Peyer's patch (tissue), 4 donors: Measurements from ENCODE around the gene SUCLG1. TPM values are rescaled to one million over a fixed set of nuclear protein-coding genes. Genes with fewer than 3 reads are reported as not detected.

Experiments used
- DNase-seq, 3 donors: peaks; one replicate each; pipeline ENCODE4 v3.0.0-alpha.2; 2017 to 2019
- H3K27ac ChIP-seq, 4 donors: fragments of 200-600 bp; sonication (generic); one replicate each; pipeline ENCODE4 v1.5.1; 2016 to 2019
- H3K27me3 ChIP-seq, 2 donors: fragments of 200-600 bp; sonication (generic); one replicate each; pipeline ENCODE4 v1.5.1; 2019
- H3K36me3 ChIP-seq, 3 donors: fragments of 200-600 bp; sonication (generic); one replicate each; pipeline ENCODE4 v1.5.1; 2016 to 2019
- H3K4me1 ChIP-seq, 4 donors: fragments of 200-600 bp; sonication (generic); one replicate each; pipeline ENCODE4 v1.5.1; 2016 to 2019
- H3K4me3 ChIP-seq, 4 donors: fragments of 200-600 bp; sonication (generic); 1 replicate in 3 of 4; 2 replicates in 1 of 4; pipeline ENCODE4 v1.5.1; 2016 to 2019; ENCODE audit warnings: mild to moderate bottlenecking in 1 of 4
- H3K9me3 ChIP-seq, 4 donors: fragments of 200-600 bp; sonication (generic); one replicate each; pipeline ENCODE4 v1.5.1; 2016 to 2019; ENCODE audit warnings: mild to moderate bottlenecking in 1 of 4
- CTCF ChIP-seq, 6 experiments: fragments of 450-650 bp in 4 of 6; fragments of 200-600 bp in 2 of 6; sonication (generic) in 1 of 6; IDR thresholded peaks; one replicate each; pipeline ENCODE4 v1.5.1; 2017 to 2019; ENCODE audit warnings: antibody characterized with exemption in 6 of 6, mild to moderate bottlenecking in 3 of 6, moderate library complexity in 1 of 6
- POLR2A ChIP-seq, 2 donors: fragments of 450-650 bp; IDR thresholded peaks; one replicate each; pipeline ENCODE4 v1.5.1; 2017; ENCODE audit warnings: antibody characterized with exemption in 2 of 2, mild to moderate bottlenecking in 2 of 2, moderate library complexity in 2 of 2
- total RNA-seq, 4 donors: library from RNA; depleted of rRNA; stranded (reverse); fragments of >200 nt; gene quantifications; one replicate each; pipeline ENCODE4 v1.1.0, GENCODE V29; 2016

The SUCLG1 gene
- total RNA-seq, 4 donors from 2014 or later = 83.3 to 386 (median 242) TPM

GRCh38 chr2:84394628-84395027 lies 64.5 kb downstream of the SUCLG1 start:
- Histone ChIP-seq H3K27ac (no peak overlapping the region), H3K36me3 (no peaks in the 10 kb centered on the region), H3K27me3 (no peaks in the 10 kb centered on the region), H3K4me1 (no peaks in the 10 kb centered on the region), H3K9me3 (no peaks in the 10 kb centered on the region), H3K4me3 (no peak overlapping the region)
- no peak for TF ChIP-seq CTCF (IDR thresholded peaks at IDR 0.05)
- TF ChIP-seq POLR2A (IDR thresholded peaks at IDR 0.05) = no peak
- no peak for DNase-seq

- no peak overlapping the region for H3K4me3 ChIP-seq
- DNase-seq = no peak
- H3K27ac ChIP-seq = no peak overlapping the region
- H3K36me3 ChIP-seq = no peaks in the 10 kb centered on the region
- no peaks in the 10 kb centered on the region for H3K9me3 ChIP-seq
- TF ChIP-seq POLR2A (IDR thresholded peaks at IDR 0.05) (no peak), CTCF (IDR thresholded peaks at IDR 0.05) (no peak)
- no peaks in the 10 kb centered on the region for H3K27me3 ChIP-seq
- H3K4me1 ChIP-seq = no peaks in the 10 kb centered on the region
Observed at GRCh38 chr2:84393829-84394228, 65.3 kb downstream of the SUCLG1 start.

GRCh38 chr2:84389794-84390193 lies 69.3 kb downstream of the SUCLG1 start:
- Histone ChIP-seq H3K36me3 (no peaks in the 10 kb centered on the region), H3K27ac (no peak overlapping the region), H3K4me3 (no peak overlapping the region), H3K4me1 (no peaks in the 10 kb centered on the region), H3K9me3 (no peaks in the 10 kb centered on the region), H3K27me3 (no peaks in the 10 kb centered on the region)
- no peak for DNase-seq
- no peak for TF ChIP-seq CTCF (IDR thresholded peaks at IDR 0.05)
- TF ChIP-seq POLR2A (IDR thresholded peaks at IDR 0.05) = no peak

DNA sequence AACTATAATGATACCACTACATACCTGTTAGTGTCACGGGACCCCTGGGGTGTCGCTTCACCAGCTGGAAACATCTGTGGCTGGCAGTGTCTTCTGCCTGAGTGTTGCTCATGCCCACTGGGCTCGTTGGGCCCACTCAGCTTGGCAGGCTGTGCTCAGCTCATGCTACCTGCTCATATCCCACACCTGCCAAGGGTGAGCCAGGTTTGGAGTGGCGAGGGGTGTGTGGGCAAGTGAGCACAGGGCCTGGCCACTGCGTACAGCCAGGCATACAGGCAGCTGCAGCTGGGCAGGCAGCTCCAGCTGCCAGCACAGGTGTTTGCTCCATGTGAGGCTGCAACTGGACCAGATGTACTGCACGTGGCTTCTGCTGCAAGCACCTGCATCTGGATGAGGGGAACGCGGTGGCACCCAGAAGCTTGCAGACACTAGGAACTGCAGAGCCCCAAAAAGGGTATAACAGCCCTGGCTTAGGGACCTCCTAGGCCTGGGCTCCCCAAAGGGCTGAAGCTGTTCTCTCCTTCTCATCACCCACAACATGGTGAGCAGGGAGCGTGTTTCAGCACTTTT lies 70.1 kb downstream of the SUCLG1 start:
- TF ChIP-seq POLR2A (IDR thresholded peaks at IDR 0.05) (no peak), CTCF (IDR thresholded peaks at IDR 0.05) (no peak)
- Histone ChIP-seq H3K27ac (no peak overlapping the region), H3K9me3 (no peaks in the 10 kb centered on the region), H3K4me1 (no peaks in the 10 kb centered on the region), H3K36me3 (no peaks in the 10 kb centered on the region), H3K27me3 (no peaks in the 10 kb centered on the region), H3K4me3 (no peak overlapping the region)
- DNase-seq = no peak

GRCh38 chr2:84388133-84388532 lies 70.9 kb downstream of the SUCLG1 start:
- TF ChIP-seq POLR2A (IDR thresholded peaks at IDR 0.05) = no peak
- no peak for TF ChIP-seq CTCF (IDR thresholded peaks at IDR 0.05)
- no peaks in the 10 kb centered on the region for H3K36me3 ChIP-seq

More at GRCh38 chr2:84388133-84388532, 70.9 kb downstream of the SUCLG1 start:
- DNase-seq = no peak
- Histone ChIP-seq H3K9me3 (no peaks in the 10 kb centered on the region), H3K27me3 (no peaks in the 10 kb centered on the region), H3K4me1 (no peaks in the 10 kb centered on the region), H3K27ac (no peak overlapping the region), H3K4me3 (no peak overlapping the region)
